ENCODE measurements around the gene YWHAQ. TPM values are rescaled to one million over a fixed set of nuclear protein-coding genes. Genes with fewer than 3 reads are reported as not detected.

Gene YWHAQ
- total RNA-seq, result 353 and 380 TPM in 2 replicates

DNA sequence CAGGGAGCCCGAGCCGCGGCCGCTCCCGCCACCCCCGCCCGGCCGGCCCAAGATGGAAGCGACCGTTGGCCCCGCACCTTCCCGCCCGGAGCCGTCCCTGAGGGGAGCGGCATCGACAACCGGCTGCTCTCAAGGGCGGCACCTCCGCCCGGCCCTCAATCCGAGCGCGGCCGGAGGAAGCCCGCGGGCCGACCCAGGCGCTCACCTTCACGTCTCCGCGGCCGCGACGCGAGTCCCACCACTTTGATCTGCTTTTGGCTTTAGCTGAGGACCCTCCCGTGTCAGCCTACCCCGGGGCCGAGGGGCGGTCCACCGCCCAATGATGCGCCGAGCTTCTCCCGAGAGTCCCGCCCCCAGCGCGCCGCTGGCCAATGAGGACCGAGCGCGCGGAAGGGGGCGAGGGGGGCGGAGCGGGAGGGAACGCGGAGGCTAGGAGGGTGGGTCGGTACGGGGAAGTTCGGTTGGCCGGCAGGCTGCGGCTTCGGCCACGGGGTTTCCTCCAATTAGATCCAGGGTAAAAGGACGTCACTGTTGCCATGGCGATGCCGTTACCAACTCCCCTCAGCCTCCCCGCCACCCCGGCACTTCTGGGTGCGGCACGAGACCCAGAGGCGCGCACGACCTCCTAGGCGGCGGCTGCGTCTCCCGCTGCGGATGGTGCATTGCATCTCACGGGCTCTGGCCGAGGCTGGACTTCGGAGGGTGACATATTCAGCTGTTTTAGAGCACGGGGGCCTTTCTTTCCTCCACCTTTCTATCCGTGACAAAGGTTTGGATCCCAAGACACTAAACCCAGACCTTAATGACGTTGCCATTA, at the start of gene YWHAQ:
YWHAQ (minus strand) TSS at position 262 of the 817 bp plus-strand sequence. CDS start 545 bp downstream, outside the sequence.

GRCh38 chr2:9555297-9556120, 75.3 kb downstream of the YWHAQ start, which contains the start of gene ADAM17:
TSS of gene ADAM17 (minus strand) at chr2:9555830. CDS start at chr2:9555605, 225 bp downstream.

Other genes with a start within 250 kb of the YWHAQ start
- gene ITGB1BP1, start 207.5 kb downstream of the YWHAQ start, total RNA-seq, result 93.3 and 99.4 TPM in 2 replicates
- gene CPSF3, start 207.3 kb downstream of the YWHAQ start, total RNA-seq, result 37.7 and 48.1 TPM in 2 replicates
- 44.8 and 49.6 TPM in 2 replicates for gene IAH1, start 156.4 kb downstream of the YWHAQ start, total RNA-seq
- 28.9 and 29.1 TPM in 2 replicates for gene ADAM17, start 75.2 kb downstream of the YWHAQ start, total RNA-seq
- gene TAF1B, start 212.5 kb upstream of the YWHAQ start, total RNA-seq, result 14.0 and 14.5 TPM in 2 replicates